B cell (primary cell): Measurements from ENCODE around the gene RALGAPB. TPM values are rescaled to one million over a fixed set of nuclear protein-coding genes. Genes with fewer than 3 reads are reported as not detected.

ENCODE experiments used
- ATAC-seq: fragments of 200-7000 bp; cut with Tn5 transposase; one replicate; pipeline ENCODE4 v1.10.0; 2021; ENCODE audit warnings: low read depth, mild to moderate bottlenecking, moderate number of reproducible peaks, moderate library complexity
- CTCF ChIA-PET: fragments of 350-600 bp; sonication (Branson Sonifier 250); formaldehyde crosslinking; loops from one replicate; lab custom pipeline; 2021; ENCODE audit warnings: antibody characterized with exemption, inconsistent platforms; lab: Charles Lee
- POLR2A ChIA-PET: fragments of 350-600 bp; sonication (Branson Sonifier 250); formaldehyde crosslinking; loops from one replicate; lab custom pipeline; 2021; ENCODE audit warnings: antibody characterized with exemption; lab: Charles Lee
- DNase-seq: peaks from one replicate; pipeline ENCODE4 v3.0.0; 2013
- H2AFZ ChIP-seq: 2 replicates; pipeline ENCODE4 v1.6.1; 2012; ENCODE audit warnings: mild to moderate bottlenecking, low read depth, low read length; ENCODE audit not compliant: insufficient read depth, poor library complexity, severe bottlenecking
- H3K27ac ChIP-seq, 2 donors: 1 replicate in 1 of 2; 2 replicates in 1 of 2; pipeline ENCODE4 v1.5.1; 2012 to 2013; ENCODE audit warnings: low read length in 2 of 2, mild to moderate bottlenecking in 2 of 2, moderate library complexity in 1 of 2
- H3K27me3 ChIP-seq, 4 experiments: fragments of 200-600 bp in 1 of 4; sonication (generic) in 1 of 4; replicated peaks in 1 of 4; 1 replicate in 2 of 4; 2 replicates in 2 of 4; pipeline versions ENCODE4 v1.6.1 to v1.7.0; 2013 to 2016; ENCODE audit warnings: low read length in 3 of 4, mild to moderate bottlenecking in 2 of 4, mixed read lengths in 1 of 4, moderate library complexity in 1 of 4; ENCODE audit not compliant: insufficient read depth in 4 of 4, control insufficient read depth in 3 of 4; ENCODE audit errors: control extremely low read depth in 1 of 4
- H3K36me3 ChIP-seq, 2 experiments: replicated peaks in 1 of 2; 1 replicate in 1 of 2; 2 replicates in 1 of 2; pipeline versions ENCODE4 v1.6.1 to v1.7.1; 2013; ENCODE audit warnings: low read length in 1 of 2; ENCODE audit not compliant: insufficient read depth in 2 of 2, control insufficient read depth in 1 of 2; ENCODE audit errors: control extremely low read depth in 1 of 2, extremely low read depth in 1 of 2
- H3K4me1 ChIP-seq, 2 donors: fragments of 200-600 bp in 1 of 2; sonication (generic) in 1 of 2; 1 replicate in 1 of 2; 2 replicates in 1 of 2; pipeline versions ENCODE4 v1.5.1 to v1.6.1; 2013 to 2017; ENCODE audit warnings: low read length in 2 of 2; ENCODE audit not compliant: control insufficient read depth in 2 of 2, insufficient read depth in 2 of 2
- H3K4me2 ChIP-seq: replicated peaks from 2 replicates; pipeline ENCODE3; 2012; ENCODE audit warnings: mild to moderate bottlenecking, low read depth, low read length; ENCODE audit not compliant: poor library complexity, severe bottlenecking
- H3K4me3 ChIP-seq, 5 experiments: fragments of 200-600 bp in 1 of 5; sonication (generic) in 1 of 5; 1 replicate in 3 of 5; 2 replicates in 2 of 5; pipeline versions ENCODE4 v1.5.1 to v1.7.0; 2011 to 2016; ENCODE audit warnings: low read length in 4 of 5, mild to moderate bottlenecking in 4 of 5, low read depth in 2 of 5, control low read depth in 1 of 5, moderate library complexity in 1 of 5; ENCODE audit not compliant: insufficient read depth in 1 of 5; ENCODE audit errors: control extremely low read depth in 1 of 5, extremely low read depth in 1 of 5
- H3K79me2 ChIP-seq: fragments of 200-600 bp; sonication (generic); one replicate; pipeline ENCODE4 v1.6.0; 2016; ENCODE audit warnings: low read length; ENCODE audit not compliant: control insufficient read depth, insufficient read depth
- H3K9ac ChIP-seq: fragments of 200-600 bp; sonication (generic); 2 replicates; pipeline ENCODE4 v1.6.1; 2017; ENCODE audit warnings: mild to moderate bottlenecking, low read length, moderate library complexity
- H3K9me3 ChIP-seq, 3 donors: one replicate each; pipeline versions ENCODE4 v1.6.1 to v1.7.1; 2013; ENCODE audit warnings: low read length in 2 of 3; ENCODE audit not compliant: control insufficient read depth in 2 of 3, insufficient read depth in 1 of 3; ENCODE audit errors: control extremely low read depth in 1 of 3
- H4K20me1 ChIP-seq: 2 replicates; pipeline ENCODE4 v1.6.0; 2012; ENCODE audit warnings: mild to moderate bottlenecking, low read length; ENCODE audit not compliant: insufficient read depth, control insufficient read depth, poor library complexity, severe bottlenecking
- H3K27ac Mint-ChIP-seq: one replicate; pipeline ENCODE4 v1.8.0; 2021; ENCODE audit warnings: mixed read lengths
- H3K27me3 Mint-ChIP-seq: one replicate; pipeline ENCODE4 v1.8.0; 2021; ENCODE audit warnings: mixed read lengths
- H3K4me1 Mint-ChIP-seq: one replicate; pipeline ENCODE4 v1.8.0; 2021; ENCODE audit warnings: mixed read lengths
- H3K4me3 Mint-ChIP-seq: one replicate; pipeline ENCODE4 v1.8.0; 2021; ENCODE audit warnings: mixed read lengths
- H3K9me3 Mint-ChIP-seq: one replicate; pipeline ENCODE4 v1.8.0; 2022; ENCODE audit warnings: mixed read lengths; ENCODE audit not compliant: insufficient read depth
- CTCF ChIP-seq: fragments of 200-600 bp; IDR thresholded peaks from one replicate; pipeline ENCODE4 v1.8.0; 2022; ENCODE audit warnings: antibody characterized with exemption, mild to moderate bottlenecking
- EZH2 ChIP-seq: IDR thresholded peaks from 2 replicates; pipeline ENCODE4 v1.6.1; 2012; ENCODE audit warnings: borderline replicate concordance, low read depth, mild to moderate bottlenecking, moderate library complexity, low read length; ENCODE audit not compliant: insufficient read depth, poor library complexity, severe bottlenecking
- WGBS: methylation state at CpG from one replicate; pipeline ENCODE4 v1.1.5; 2013; ENCODE audit warnings: missing lambda C conversion rate; ENCODE audit not compliant: insufficient coverage; 5-methylcytosine and 5-hydroxymethylcytosine counted together
- intact Hi-C: fragments of 100-400 bp; cut with micrococcal nuclease; formaldehyde crosslinking; loops from one replicate; pipeline ENCODE4 v1.10.0; 2022
- polyA plus RNA-seq: library from polyadenylated mRNA; depleted of rRNA; stranded (reverse); fragments of >200 nt; gene quantifications from 2 replicates; pipeline ENCODE4 v1.2.3, GENCODE V29; 2012
- total RNA-seq, 2 donors: library from RNA; stranded (reverse); fragments of 120-200 nt in 1 of 2; gene quantifications; 1 replicate in 1 of 2; 2 replicates in 1 of 2; pipeline versions ENCODE4 v1.2.3 to v1.2.4, GENCODE V29; 2013 to 2022

Gene RALGAPB
- total and polyA plus RNA-seq, 2 donors (not counting 1 experiment from before 2014, with no cell fraction given): 15.0 to 58.3 TPM

GRCh38 chr20:38534756-38535155 is 62.1 kb downstream of the RALGAPB start:
- Histone ChIP-seq H3K79me2 (no peaks in the 10 kb centered on the region), H3K9me3 (no peaks in the 10 kb centered on the region), H3K36me3 (peaks cover 6 to 83% of the 10 kb centered on the region in 2 experiments), H4K20me1 (no peaks in the 10 kb centered on the region), H3K4me3 (no peak overlapping the region), H3K4me2 (no peak overlapping the region), H3K27me3 (no peaks in the 10 kb centered on the region), H3K9ac (no peak overlapping the region), H3K27ac (no peak overlapping the region), H2AFZ (no peak overlapping the region), H3K4me1 (no peaks in the 10 kb centered on the region)
- ATAC-seq: no peak
- CTCF ChIA-PET: interaction anchor here (1.2 kb wide), 1 partner anchor 14 kb away, joined by 3 read pairs; no protein-coding TSS in a partner anchor
- Mint-ChIP-seq H3K4me1 (no peaks in the 10 kb centered on the region), H3K27me3 (no peaks in the 10 kb centered on the region), H3K9me3 (no peaks in the 10 kb centered on the region), H3K4me3 (no peak overlapping the region), H3K27ac (no peak overlapping the region)
- 92% methylated on average over 11 of the region's 11 CpGs for WGBS
- no peak for DNase-seq
- TF ChIP-seq CTCF (no peak), EZH2 (no peak)
- intact Hi-C loops: no loop called here
- POLR2A ChIA-PET: no interaction called here

- Histone ChIP-seq H3K79me2 (no peaks in the 10 kb centered on the region), H3K4me1 (no peaks in the 10 kb centered on the region), H3K36me3 (peaks cover 6 to 96% of the 10 kb centered on the region in 2 experiments), H4K20me1 (no peaks in the 10 kb centered on the region), H3K4me3 (no peak overlapping the region), H3K9me3 (no peaks in the 10 kb centered on the region), H3K9ac (no peak overlapping the region), H2AFZ (no peak overlapping the region), H3K4me2 (no peak overlapping the region), H3K27ac (no peak overlapping the region), H3K27me3 (no peaks in the 10 kb centered on the region)
- Mint-ChIP-seq H3K9me3 (no peaks in the 10 kb centered on the region), H3K27me3 (no peaks in the 10 kb centered on the region), H3K4me3 (no peak overlapping the region), H3K4me1 (no peaks in the 10 kb centered on the region), H3K27ac (no peak overlapping the region)
- DNase-seq (no peak), ATAC-seq (no peak)
- ChIA-PET CTCF (no interaction called here), POLR2A (no interaction called here)
- TF ChIP-seq EZH2 (no peak), CTCF (no peak)
- intact Hi-C loops: no loop called here
- WGBS: no CpG with 5 or more reads among the region's 2 CpGs
Measured at GRCh38 chr20:38536310-38536709, 63.7 kb downstream of the RALGAPB start.
